ENCODE measurements around the gene N4BP2.

DNA sequence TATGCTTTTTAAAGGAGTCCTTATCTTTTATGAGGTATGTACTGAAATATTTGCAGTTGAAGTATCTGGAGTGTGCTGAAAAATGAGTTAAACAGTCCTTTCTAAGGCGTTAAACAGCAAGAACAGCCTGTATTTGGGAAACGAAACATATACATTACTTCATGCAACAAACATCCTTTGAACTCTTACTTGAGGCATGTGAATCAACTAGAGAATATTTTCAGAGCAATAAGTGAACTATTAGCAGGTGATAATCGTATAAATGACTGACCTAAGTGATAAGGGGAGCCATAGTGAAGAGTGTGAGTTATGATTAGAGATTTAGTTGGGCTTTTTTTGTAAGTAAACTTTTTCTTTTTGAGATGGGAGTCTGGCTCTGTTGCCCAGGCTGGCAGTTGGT, 94.3 kb downstream of the N4BP2 start:
- no peak for TF ChIP-seq POLR2A (IDR thresholded peaks at IDR 0.05)
- TF ChIP-seq, protein P1, sequence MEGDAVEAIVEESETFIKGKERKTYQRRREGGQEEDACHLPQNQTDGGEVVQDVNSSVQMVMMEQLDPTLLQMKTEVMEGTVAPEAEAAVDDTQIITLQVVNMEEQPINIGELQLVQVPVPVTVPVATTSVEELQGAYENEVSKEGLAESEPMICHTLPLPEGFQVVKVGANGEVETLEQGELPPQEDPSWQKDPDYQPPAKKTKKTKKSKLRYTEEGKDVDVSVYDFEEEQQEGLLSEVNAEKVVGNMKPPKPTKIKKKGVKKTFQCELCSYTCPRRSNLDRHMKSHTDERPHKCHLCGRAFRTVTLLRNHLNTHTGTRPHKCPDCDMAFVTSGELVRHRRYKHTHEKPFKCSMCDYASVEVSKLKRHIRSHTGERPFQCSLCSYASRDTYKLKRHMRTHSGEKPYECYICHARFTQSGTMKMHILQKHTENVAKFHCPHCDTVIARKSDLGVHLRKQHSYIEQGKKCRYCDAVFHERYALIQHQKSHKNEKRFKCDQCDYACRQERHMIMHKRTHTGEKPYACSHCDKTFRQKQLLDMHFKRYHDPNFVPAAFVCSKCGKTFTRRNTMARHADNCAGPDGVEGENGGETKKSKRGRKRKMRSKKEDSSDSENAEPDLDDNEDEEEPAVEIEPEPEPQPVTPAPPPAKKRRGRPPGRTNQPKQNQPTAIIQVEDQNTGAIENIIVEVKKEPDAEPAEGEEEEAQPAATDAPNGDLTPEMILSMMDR (IDR thresholded peaks at IDR 0.05 in 8 of 11, conservative IDR thresholded peaks at IDR 0.05 in 3 of 11): no peak
